Keratinocyte (primary cell): ENCODE data around the gene CLDN24. TPM values are rescaled to one million over a fixed set of nuclear protein-coding genes. Genes with fewer than 3 reads are reported as not detected.

ENCODE experiments used
- DNase-seq: peaks from one replicate; pipeline ENCODE4 v3.0.0-alpha.2; 2011; ENCODE audit warnings: low read depth, missing footprints, low spot score
- FAIRE-seq: peaks from 2 replicates; lab custom pipeline; 2011; peaks lifted over from hg19 to GRCh38; lab: Jason Lieb, UNC
- H2AFZ ChIP-seq: 2 replicates; pipeline ENCODE4 v1.6.0; 2012; ENCODE audit warnings: low read length, control low read depth, inconsistent platforms; ENCODE audit not compliant: control insufficient read depth
- H3K27ac ChIP-seq: 2 replicates; pipeline ENCODE4 v1.5.1; 2011; ENCODE audit warnings: low read length; ENCODE audit not compliant: control insufficient read depth, insufficient read depth
- H3K27me3 ChIP-seq: 3 replicates; pipeline ENCODE4 v1.6.0; 2011; ENCODE audit warnings: low read length; ENCODE audit not compliant: control insufficient read depth, insufficient read depth; ENCODE audit errors: extremely low read depth
- H3K36me3 ChIP-seq, 2 experiments: 2 replicates in 1 of 2; 3 replicates in 1 of 2; pipeline ENCODE4 v1.5.1; 2011; ENCODE audit warnings: low read length in 2 of 2, mild to moderate bottlenecking in 1 of 2; ENCODE audit not compliant: control insufficient read depth in 2 of 2, insufficient read depth in 2 of 2; ENCODE audit errors: extremely low read depth in 1 of 2
- H3K4me1 ChIP-seq: 3 replicates; pipeline ENCODE4 v1.5.1; 2011; ENCODE audit warnings: low read length; ENCODE audit not compliant: control insufficient read depth, insufficient read depth; ENCODE audit errors: extremely low read depth
- H3K4me2 ChIP-seq: 3 replicates; pipeline ENCODE4 v1.6.0; 2011; ENCODE audit warnings: low read depth, low read length; ENCODE audit not compliant: control insufficient read depth, insufficient read depth; ENCODE audit errors: extremely low read depth
- H3K4me3 ChIP-seq, 3 experiments: fragments of 200-600 bp in 1 of 3; sonication (generic) in 1 of 3; 2 replicates in 2 of 3; 3 replicates in 1 of 3; pipeline ENCODE4 v1.5.1; 2011 to 2016; ENCODE audit warnings: low read length in 3 of 3, mild to moderate bottlenecking in 3 of 3, control low read depth in 2 of 3, inconsistent platforms in 1 of 3, low read depth in 1 of 3, mixed read lengths in 1 of 3, mixed run types in 1 of 3, moderate library complexity in 1 of 3; ENCODE audit not compliant: control insufficient read depth in 2 of 3, insufficient read depth in 2 of 3; ENCODE audit errors: extremely low read depth in 1 of 3
- H3K79me2 ChIP-seq: 2 replicates; pipeline ENCODE4 v1.6.0; 2012; ENCODE audit warnings: low read length; ENCODE audit not compliant: control insufficient read depth, insufficient read depth
- H3K9ac ChIP-seq: 3 replicates; pipeline ENCODE4 v1.6.0; 2011; ENCODE audit warnings: low read length; ENCODE audit not compliant: control insufficient read depth, insufficient read depth; ENCODE audit errors: extremely low read depth
- H3K9me1 ChIP-seq: 3 replicates; pipeline ENCODE4 v1.6.0; 2011; ENCODE audit warnings: low read length; ENCODE audit not compliant: control insufficient read depth, insufficient read depth; ENCODE audit errors: extremely low read depth
- H3K9me3 ChIP-seq: 2 replicates; pipeline ENCODE4 v1.5.1; 2012; ENCODE audit warnings: low read depth, low read length; ENCODE audit not compliant: control insufficient read depth
- H4K20me1 ChIP-seq: 3 replicates; pipeline ENCODE4 v1.6.0; 2011; ENCODE audit warnings: low read length; ENCODE audit not compliant: control insufficient read depth, insufficient read depth; ENCODE audit errors: extremely low read depth
- EZH2 ChIP-seq: IDR thresholded peaks from one replicate; pipeline ENCODE4 v1.6.1; 2012; ENCODE audit warnings: inconsistent platforms, mild to moderate bottlenecking, low read length, moderate library complexity
- dilution Hi-C: fragments of 300-500 bp; cut with MboI; formaldehyde crosslinking; loops from one replicate; pipeline ENCODE4 v1.7.0; 2020; ENCODE audit warnings: low sequenced_read_pairs; ENCODE audit not compliant: extremely low pct_ligation_motif_present
- polyA plus RNA-seq, 5 experiments: library from polyadenylated mRNA; depleted of rRNA in 3 of 5; stranded (reverse) in 3 of 5; stranded (forward) in 1 of 5; unstranded in 1 of 5; fragments of >200 nt; gene quantifications; 1 replicate in 1 of 5; 2 replicates in 3 of 5; 3 replicates in 1 of 5; pipeline versions ENCODE4 v1.2.1 to v1.2.3, GENCODE V29; 2011 to 2012; ENCODE audit warnings: missing spikeins in 2 of 5, low read depth in 1 of 5, low replicate concordance in 1 of 5
- TF ChIP-seq, protein P1 (sequence below), 3 experiments: IDR thresholded peaks in 1 of 3; conservative IDR thresholded peaks in 1 of 3; optimal IDR thresholded peaks in 1 of 3; 2 replicates in 2 of 3; 3 replicates in 1 of 3; pipeline versions ENCODE3 to v1.5.1; 2011; ENCODE audit warnings: low read length in 3 of 3, mild to moderate bottlenecking in 3 of 3, moderate library complexity in 2 of 3, control low read depth in 1 of 3, inconsistent platforms in 1 of 3; ENCODE audit not compliant: insufficient read depth in 2 of 3; ENCODE audit errors: extremely low read depth in 1 of 3

CLDN24 gene
- polyA plus RNA-seq, 1 donor (not counting 4 experiments of a cell fraction or from before 2014, with no cell fraction given) = not detected

- H3K4me1 ChIP-seq = no peaks in the 10 kb centered on the region
- dilution Hi-C loops = loop anchor here (10.0 kb wide), 1 partner anchor 83 kb away; no protein-coding TSS in a partner anchor
- no peak for FAIRE-seq
Observed at GRCh38 chr4:183321516-183321915, 710 bp downstream of the CLDN24 start.

GRCh38 chr4:183321079-183321478 is 1.1 kb downstream of the CLDN24 start:
- H3K9me3 ChIP-seq = no peaks in the 10 kb centered on the region
- DNase-seq (no peak), FAIRE-seq (no peak)

More at GRCh38 chr4:183321516-183321915, 710 bp downstream of the CLDN24 start:
- H3K9me3 ChIP-seq = no peaks in the 10 kb centered on the region
- no peak overlapping the region for H3K9ac ChIP-seq
- DNase-seq = no peak
- no peaks in the 10 kb centered on the region for H3K79me2 ChIP-seq
- H3K9me1 ChIP-seq = no peaks in the 10 kb centered on the region
- no peaks in the 10 kb centered on the region for H3K27me3 ChIP-seq
- H3K27ac ChIP-seq = no peak overlapping the region
- H4K20me1 ChIP-seq = no peaks in the 10 kb centered on the region
- TF ChIP-seq, protein P1, sequence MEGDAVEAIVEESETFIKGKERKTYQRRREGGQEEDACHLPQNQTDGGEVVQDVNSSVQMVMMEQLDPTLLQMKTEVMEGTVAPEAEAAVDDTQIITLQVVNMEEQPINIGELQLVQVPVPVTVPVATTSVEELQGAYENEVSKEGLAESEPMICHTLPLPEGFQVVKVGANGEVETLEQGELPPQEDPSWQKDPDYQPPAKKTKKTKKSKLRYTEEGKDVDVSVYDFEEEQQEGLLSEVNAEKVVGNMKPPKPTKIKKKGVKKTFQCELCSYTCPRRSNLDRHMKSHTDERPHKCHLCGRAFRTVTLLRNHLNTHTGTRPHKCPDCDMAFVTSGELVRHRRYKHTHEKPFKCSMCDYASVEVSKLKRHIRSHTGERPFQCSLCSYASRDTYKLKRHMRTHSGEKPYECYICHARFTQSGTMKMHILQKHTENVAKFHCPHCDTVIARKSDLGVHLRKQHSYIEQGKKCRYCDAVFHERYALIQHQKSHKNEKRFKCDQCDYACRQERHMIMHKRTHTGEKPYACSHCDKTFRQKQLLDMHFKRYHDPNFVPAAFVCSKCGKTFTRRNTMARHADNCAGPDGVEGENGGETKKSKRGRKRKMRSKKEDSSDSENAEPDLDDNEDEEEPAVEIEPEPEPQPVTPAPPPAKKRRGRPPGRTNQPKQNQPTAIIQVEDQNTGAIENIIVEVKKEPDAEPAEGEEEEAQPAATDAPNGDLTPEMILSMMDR (optimal IDR thresholded peaks at IDR 0.05 in 1 of 3, IDR thresholded peaks at IDR 0.05 in 1 of 3, conservative IDR thresholded peaks at IDR 0.05 in 1 of 3; ENCODE audit: extremely low read depth in 1 of 3, insufficient read depth in 2 of 3, low read length in 3 of 3) = no peak
- no peak for TF ChIP-seq EZH2
- H3K4me2 ChIP-seq = no peak overlapping the region
- peaks cover 0 to 3% of the 10 kb centered on the region in 2 experiments for H3K36me3 ChIP-seq
- no peak overlapping the region for H2AFZ ChIP-seq
- H3K4me3 ChIP-seq = no peak overlapping the region

More at GRCh38 chr4:183321079-183321478, 1.1 kb downstream of the CLDN24 start:
- H2AFZ ChIP-seq = no peak overlapping the region
- no peaks in the 10 kb centered on the region for H3K4me1 ChIP-seq
- no peak overlapping the region for H3K4me2 ChIP-seq
- H3K36me3 ChIP-seq = peaks cover 0 to 3% of the 10 kb centered on the region in 2 experiments
- no peaks in the 10 kb centered on the region for H3K27me3 ChIP-seq
- no peak overlapping the region for H3K27ac ChIP-seq
- no peak for TF ChIP-seq EZH2
- TF ChIP-seq, protein P1 (optimal IDR thresholded peaks at IDR 0.05 in 1 of 3, IDR thresholded peaks at IDR 0.05 in 1 of 3, conservative IDR thresholded peaks at IDR 0.05 in 1 of 3; ENCODE audit: extremely low read depth in 1 of 3, insufficient read depth in 2 of 3, low read length in 3 of 3) = no peak
- H3K9me1 ChIP-seq = no peaks in the 10 kb centered on the region
- no peaks in the 10 kb centered on the region for H4K20me1 ChIP-seq
- no peak overlapping the region for H3K4me3 ChIP-seq
- H3K79me2 ChIP-seq = no peaks in the 10 kb centered on the region
- dilution Hi-C loops = loop anchor here (10.0 kb wide), 1 partner anchor 84 kb away; no protein-coding TSS in a partner anchor
- no peak overlapping the region for H3K9ac ChIP-seq
